T-helper 1 cell treated with Interleukin-12 subunit alpha and Interleukin-12 subunit beta and Interleukin-4 antibody, amounts not matched to agents 30 ng/mL and 1 ng/mL, for 36 hours (primary cell): ENCODE data around the gene TBC1D14. TPM values are rescaled to one million over a fixed set of nuclear protein-coding genes. Genes with fewer than 3 reads are reported as not detected.

Source experiments
- intact Hi-C: fragments of 100-400 bp; cut with micrococcal nuclease; formaldehyde crosslinking; loops from one replicate; pipeline ENCODE4 v1.15.1; 2024
- total RNA-seq: library from RNA; stranded (reverse); gene quantifications from 2 replicates; pipeline ENCODE4 v1.2.3, GENCODE V29; 2022

TBC1D14 gene
- 70.7 and 76.7 TPM in 2 replicates for total RNA-seq

- intact Hi-C loops = loop anchor here (1.0 to 2.0 kb wide), 12 partner anchors 8 to 269 kb away; partner anchors contain the start of genes GRPEL1, MRFAP1 and TADA2B
These were observed at the start of gene TBC1D14 for GRCh38 chr4:6909113-6909969. TSS of gene TBC1D14 (plus strand) at chr4:6909826. CDS start at chr4:6923390, 13,564 bp downstream.

DNA sequence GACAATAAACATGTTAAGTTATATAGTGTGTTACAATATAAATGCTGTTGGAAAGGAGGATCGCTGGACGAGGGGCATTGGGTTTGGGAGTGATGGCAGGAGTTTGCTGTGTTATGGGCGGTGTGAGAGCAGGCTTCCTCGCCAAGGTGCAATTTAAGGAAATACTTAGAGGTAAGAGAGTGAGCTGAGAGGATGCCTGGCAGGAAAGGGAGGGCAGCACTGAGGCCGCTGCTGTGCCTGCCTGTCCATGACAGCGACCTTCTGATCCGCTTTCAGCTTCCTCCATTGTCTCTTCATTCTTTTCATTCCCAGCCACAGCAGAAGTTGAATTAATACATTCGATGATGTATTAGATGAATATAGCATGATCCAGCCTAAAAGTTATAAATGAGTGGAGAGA lies 41.2 kb upstream of the TBC1D14 start:
- intact Hi-C loops = no loop called here

GRCh38 chr4:6869944-6870343 lies 39.7 kb upstream of the TBC1D14 start:
- intact Hi-C loops = no loop called here

DNA sequence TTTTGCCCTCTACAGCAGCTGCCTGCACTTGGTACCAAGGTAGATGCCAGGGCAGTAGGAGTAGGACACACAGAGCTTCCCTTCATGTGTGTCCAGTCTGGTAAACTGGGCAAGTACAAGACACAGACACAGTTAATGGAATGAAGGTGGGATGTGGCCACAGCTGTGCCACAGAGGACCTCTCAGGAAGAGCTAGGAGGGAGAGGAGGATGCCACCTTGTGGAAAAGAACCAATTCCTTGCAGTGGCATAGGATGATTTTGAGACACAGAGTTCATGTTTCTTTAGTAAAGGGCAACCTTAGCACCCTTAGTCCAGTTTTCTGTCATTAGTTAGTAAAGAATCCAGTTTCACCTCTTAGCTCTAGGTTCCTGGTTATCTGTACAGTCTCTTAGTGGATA lies 36.3 kb upstream of the TBC1D14 start:
- intact Hi-C loops = no loop called here

DNA sequence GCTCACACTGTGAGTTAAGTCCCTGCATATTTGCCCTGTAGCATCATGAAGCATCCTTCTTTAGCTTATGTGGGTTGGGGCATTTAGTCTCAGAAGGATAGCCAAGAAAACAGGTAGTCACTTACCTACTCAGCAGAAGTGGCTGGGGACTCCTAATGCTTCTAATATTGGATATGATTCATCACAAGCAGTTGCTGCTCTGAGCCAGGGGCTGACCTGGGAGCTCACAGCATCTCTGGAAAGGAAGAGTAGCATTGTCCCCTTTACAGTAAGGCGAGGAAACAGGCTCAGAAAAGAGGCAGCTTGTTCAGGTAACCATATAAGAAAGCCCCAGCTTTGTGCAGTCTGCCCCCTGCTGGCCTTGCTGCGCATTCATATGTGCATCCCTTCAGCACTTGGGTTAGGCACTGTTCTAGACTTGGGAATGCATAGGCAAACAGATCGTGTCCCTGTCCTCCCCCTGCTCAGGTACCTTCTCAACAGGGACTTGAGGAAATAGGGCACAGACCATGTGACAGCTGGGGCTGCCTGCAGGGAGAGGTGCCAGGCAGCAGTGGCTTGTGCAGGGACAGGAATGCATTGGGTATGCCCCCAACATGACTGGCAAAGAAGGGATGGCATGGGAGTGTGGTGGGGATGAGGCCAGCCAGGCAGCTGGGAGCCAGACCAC lies 35.7 kb upstream of the TBC1D14 start:
- intact Hi-C loops = loop anchor here (1.0 kb wide), 4 partner anchors 91 to 200 kb away; a partner anchor contains a TSS

GRCh38 chr4:6874981-6875380 lies 34.6 kb upstream of the TBC1D14 start:
- intact Hi-C loops = loop anchor here (1.0 kb wide), 4 partner anchors 92 to 201 kb away; a partner anchor contains a TSS

DNA sequence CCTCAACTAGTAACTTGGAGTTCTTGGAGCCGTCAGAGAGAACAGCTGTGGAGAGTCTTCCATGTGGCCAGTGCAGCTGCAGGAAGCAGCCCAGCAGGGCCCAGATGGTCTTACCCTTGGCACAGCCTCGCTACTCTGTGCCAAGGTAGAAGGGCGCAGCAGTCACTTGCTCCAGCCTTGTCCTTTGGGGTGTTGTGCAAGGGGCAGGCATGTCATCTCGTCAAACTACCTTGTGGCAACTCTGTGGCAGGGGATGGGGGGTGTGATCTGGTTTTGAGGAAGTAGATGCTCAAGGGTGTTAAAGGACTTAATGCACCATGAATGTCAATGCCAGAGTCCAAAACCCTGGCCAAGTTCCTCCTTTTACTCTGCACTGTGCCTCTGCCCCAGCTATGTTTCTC lies 34.2 kb upstream of the TBC1D14 start:
- intact Hi-C loops = no loop called here

DNA sequence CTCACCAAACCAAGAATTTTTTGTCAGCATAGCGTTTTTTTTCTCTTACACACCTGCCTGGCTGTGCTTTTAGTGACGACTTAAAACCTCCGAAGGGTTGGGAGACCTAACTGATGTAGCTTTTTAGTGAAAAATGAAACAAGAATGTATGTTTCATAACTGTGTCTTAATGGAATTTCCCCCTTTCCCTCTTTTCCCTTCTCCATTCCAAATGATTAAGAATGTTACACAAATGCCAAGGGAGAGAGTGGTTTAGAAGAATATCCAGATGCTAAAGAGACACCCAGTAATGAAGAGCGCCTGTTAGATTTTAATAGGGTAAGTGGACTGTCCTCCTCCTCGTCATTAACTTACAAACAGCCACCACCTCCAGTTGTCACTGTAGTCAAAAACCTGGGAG lies 33.2 kb upstream of the TBC1D14 start:
- intact Hi-C loops = no loop called here

DNA sequence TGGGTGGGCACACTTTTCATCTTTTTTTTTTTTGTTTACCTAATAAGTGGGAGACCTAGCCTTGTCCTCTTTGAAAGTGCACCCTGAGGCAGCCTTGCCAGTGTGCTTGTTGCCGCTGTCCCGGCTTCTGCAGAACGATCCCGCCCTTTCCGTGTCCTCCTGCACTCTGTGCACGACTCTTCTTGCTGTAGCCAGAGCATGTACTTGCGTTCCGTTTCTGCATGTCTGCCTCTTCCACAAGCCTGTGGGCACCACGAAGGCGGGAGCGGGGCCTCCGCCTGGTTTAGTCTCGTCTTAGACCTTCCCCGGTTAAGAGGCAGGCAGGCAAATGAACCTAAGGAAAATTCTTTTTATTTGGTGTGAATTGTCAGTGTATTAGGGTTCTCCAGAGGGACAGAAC lies 32.6 kb upstream of the TBC1D14 start:
- intact Hi-C loops = no loop called here

GRCh38 chr4:6878451-6879059 lies 31.1 kb upstream of the TBC1D14 start:
- intact Hi-C loops = no loop called here

GRCh38 chr4:6880691-6881090 lies 28.9 kb upstream of the TBC1D14 start:
- intact Hi-C loops = no loop called here

DNA sequence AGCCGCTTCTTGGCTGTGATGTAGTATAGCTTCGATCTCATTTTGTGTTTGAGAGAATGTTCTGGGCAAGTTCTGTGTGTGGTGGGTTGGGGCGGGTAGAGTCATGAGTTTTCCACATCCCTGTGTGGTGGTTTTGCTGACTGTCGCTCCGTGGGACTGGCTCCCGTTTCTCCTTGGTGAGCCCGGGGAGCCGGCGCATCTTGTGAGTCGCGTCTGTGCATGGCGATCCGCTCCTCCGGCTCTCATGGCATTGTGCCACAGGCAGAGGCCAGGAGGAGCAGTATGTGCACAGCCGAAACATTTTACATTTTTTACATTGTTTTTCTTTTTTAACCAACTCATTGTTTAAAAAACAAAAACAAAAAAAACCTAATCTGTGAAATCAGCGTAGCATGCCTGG lies 27.7 kb upstream of the TBC1D14 start:
- intact Hi-C loops = no loop called here

DNA sequence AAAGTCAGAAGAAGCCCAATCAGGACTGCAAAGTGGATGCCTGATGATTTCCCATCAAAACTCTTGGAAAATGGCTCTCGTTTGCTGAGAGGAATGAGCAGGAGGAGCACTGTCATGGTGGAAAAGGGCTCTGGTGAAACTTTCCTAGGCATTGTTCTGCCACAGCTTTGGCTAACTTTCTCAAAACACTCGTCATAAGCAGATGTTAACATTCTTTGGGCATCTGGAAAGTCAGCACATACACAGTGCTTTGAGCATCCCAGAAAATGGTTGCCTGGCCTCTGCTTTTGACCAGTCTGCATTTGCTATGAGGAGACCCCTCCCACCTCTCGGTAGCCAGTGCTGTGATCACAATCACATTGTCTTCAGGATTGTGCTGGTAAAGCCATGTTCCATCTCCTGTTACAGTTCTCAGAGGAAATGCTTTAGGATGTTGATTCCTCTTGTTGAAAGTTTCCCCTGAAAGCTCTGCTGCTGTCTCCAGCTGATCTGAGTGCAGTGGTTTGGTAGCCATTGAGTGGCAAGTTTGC lies 25.2 kb upstream of the TBC1D14 start:
- intact Hi-C loops = no loop called here

DNA sequence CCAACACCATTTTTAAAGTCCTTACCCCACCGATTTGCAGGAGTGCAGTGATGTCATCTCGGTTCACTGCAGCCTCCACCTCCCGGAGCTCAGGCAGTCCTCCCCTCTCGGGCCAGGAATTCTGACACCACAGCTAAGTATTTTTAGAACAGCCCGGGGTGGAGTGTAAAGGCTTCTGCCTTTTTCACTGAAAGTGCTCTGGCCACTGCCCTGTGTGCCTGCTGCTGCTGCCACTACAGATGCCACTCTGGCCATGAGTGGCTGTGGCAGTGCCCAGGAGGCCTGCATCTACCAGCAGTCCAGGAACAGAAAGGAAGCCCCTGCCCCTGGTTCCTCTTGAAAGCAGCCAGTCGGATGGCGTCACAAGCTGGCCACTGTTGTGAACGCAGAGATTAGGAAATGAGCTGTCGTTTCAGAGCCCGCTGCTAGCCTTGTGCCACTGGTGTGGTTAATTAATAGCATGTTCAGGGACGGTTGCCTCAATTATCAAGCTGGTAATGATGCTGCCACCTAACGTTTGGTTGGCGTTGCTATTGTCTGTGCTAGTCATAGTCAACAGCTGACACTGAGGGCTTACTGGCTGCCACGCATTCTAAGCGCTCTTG lies 23.6 kb upstream of the TBC1D14 start:
- intact Hi-C loops = no loop called here

DNA sequence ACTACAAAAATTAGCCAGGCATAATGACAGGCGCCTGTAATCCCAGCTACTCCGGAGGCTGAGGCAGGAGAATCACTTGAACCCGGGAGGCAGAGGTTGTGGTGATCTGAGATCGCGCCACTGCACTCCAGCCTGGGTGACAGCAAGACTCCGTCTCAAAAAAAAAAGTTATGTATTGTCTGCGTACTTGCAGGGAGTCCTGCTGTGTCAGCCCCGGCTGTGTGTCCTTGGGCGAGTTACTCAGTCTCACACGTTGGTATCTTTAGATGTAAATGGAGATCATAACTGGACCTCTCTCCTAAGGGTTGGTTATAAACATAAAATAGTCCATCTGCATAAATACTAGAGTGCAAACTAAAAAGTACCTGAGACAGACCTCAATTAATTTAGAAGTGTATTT lies 22.7 kb upstream of the TBC1D14 start:
- intact Hi-C loops = no loop called here

DNA sequence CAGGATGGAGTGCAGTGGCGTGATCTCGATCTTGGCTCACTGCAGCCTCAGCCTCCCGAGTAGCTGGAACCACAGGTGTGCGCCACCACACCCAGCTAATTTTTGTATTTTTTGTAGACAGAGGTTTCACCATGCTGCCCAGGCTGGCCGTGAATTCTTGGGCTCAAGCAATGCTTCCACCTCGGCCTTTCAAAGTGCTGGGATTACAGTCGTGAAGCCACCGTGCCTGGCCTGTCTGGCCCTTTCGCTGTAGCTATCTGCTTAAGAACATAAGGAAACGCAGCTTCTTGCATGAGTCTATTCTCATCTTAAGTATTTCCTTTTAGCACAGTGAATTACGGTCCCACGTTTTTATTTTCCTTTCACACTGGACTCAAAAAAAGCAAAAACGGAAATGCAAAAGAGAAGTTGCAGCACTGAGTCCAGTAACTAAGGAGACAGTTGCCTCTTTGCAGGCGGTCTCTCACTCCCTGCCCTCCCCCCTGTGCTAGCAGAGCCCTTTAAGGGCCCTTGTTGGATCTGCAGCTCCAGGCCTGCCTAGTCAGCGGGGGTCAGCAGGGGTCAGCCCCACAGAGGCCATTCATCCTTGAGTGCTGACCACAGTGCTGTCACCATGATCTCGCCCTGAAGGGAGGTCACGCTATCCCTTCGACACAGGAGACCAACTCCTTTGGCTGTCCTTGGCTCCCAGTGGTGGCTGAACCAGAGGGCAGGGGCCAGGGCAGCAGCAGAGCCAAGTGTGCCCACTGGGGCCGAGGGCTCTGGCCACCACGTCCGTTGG lies 21.8 kb upstream of the TBC1D14 start:
- intact Hi-C loops = no loop called here

GRCh38 chr4:6888506-6889071 lies 21.0 kb upstream of the TBC1D14 start:
- intact Hi-C loops = no loop called here

- intact Hi-C loops = no loop called here
These were observed 20.4 kb upstream of the TBC1D14 start for GRCh38 chr4:6889101-6889735.

DNA sequence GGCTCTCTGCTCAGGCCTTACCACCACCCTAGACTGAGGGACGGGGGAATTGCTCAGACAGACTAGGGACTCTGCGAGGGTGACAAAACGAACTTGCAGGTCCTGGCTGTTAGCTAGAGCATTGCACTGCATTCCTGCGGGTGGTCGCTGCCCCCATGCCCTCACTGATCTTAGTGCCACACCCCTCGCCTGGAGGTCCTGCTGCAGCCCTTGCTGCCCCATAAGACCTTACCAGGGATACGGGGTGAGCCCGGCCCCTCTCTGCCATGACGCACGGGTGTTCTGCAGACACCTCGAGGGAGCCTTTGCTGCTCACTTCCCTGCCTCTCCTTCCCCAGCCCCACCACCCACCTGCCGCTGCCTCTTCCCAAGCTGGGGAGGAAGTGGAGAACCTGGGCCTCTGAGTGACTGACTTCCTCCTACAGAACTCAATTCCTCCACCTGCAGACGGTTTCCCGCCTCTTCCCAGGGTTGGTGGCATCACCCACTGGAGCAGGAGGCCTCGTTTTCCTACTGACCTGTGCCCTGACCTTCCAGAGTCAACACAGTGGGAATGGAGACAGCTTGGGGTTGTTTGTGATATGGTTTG lies 19.8 kb upstream of the TBC1D14 start:
- intact Hi-C loops = no loop called here
